Measurements from ENCODE around the gene NEDD4L. TPM values are rescaled to one million over a fixed set of nuclear protein-coding genes. Genes with fewer than 3 reads are reported as not detected.

The NEDD4L gene
- polyA plus RNA-seq, 1 of the 3 experiments (the other 2 are of a cell fraction) = 13.2 TPM

DNA sequence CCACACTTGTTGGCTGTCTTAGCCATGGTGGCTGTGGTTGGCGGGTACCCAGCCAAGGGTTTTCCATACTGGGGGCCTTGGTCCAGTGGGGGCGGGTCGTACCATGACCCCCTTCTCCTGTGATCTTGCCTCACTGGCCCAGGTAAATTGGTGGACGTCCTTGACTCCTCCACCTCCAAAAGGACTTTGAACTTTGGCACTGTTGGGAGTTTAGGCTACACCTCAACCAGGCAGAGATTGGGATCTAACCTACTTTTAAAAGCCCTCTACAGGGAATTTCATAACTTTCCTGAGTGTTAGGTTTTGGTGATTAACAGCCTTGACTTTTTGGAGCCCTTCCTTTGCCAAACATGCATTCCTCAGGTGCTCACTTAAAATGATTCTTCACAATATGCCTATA is 106.7 kb downstream of the NEDD4L start (continued):
- TF ChIP-seq, protein P1, sequence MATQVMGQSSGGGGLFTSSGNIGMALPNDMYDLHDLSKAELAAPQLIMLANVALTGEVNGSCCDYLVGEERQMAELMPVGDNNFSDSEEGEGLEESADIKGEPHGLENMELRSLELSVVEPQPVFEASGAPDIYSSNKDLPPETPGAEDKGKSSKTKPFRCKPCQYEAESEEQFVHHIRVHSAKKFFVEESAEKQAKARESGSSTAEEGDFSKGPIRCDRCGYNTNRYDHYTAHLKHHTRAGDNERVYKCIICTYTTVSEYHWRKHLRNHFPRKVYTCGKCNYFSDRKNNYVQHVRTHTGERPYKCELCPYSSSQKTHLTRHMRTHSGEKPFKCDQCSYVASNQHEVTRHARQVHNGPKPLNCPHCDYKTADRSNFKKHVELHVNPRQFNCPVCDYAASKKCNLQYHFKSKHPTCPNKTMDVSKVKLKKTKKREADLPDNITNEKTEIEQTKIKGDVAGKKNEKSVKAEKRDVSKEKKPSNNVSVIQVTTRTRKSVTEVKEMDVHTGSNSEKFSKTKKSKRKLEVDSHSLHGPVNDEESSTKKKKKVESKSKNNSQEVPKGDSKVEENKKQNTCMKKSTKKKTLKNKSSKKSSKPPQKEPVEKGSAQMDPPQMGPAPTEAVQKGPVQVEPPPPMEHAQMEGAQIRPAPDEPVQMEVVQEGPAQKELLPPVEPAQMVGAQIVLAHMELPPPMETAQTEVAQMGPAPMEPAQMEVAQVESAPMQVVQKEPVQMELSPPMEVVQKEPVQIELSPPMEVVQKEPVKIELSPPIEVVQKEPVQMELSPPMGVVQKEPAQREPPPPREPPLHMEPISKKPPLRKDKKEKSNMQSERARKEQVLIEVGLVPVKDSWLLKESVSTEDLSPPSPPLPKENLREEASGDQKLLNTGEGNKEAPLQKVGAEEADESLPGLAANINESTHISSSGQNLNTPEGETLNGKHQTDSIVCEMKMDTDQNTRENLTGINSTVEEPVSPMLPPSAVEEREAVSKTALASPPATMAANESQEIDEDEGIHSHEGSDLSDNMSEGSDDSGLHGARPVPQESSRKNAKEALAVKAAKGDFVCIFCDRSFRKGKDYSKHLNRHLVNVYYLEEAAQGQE (IDR thresholded peaks at IDR 0.05; ENCODE audit: low read depth, low read length) = no peak
- TF ChIP-seq FOXJ3 (CRISPR knock-in tag; IDR thresholded peaks at IDR 0.05) = no peak
- TF ChIP-seq FOXM1 (IDR thresholded peaks at IDR 0.05; ENCODE audit: low read depth) = no peak
- TF ChIP-seq POLR2AphosphoS5 (IDR thresholded peaks at IDR 0.05; ENCODE audit: low read depth, low read length) = no peak
- no peak for TF ChIP-seq RFX5 (IDR thresholded peaks at IDR 0.05; ENCODE audit: low read length)

DNA sequence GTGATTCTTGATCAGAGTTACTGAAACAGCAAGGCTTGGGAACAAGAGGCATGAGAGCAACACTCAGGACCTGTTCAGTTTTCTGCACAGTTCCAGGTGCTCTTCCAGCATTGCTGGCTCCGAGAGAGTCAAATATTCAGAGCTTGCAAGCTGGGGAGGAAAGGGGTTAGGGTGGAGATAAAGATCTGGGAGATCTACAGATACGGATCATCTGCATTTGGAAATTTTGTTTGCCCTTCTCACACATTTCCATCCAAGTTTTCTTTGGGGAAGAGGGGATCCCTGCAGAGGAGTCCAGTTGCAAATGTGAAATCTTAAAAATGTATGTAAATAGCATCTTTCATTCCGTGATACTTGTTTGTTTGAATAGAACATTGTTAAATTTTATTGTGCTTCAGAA is 108.2 kb downstream of the NEDD4L start:
- Histone ChIP-seq H3K4me2 (no peak overlapping the region), H3K4me3 (ENCODE audit: low read depth in 2 of 2, low read length in 1 of 2) (no peak overlapping the region), H3K4me1 (ENCODE audit: control insufficient read depth in 1 of 2, insufficient read depth in 2 of 2, low read depth in 1 of 2, low read length in 1 of 2) (no peaks in the 10 kb centered on the region), H3K9me2 (no peaks in the 10 kb centered on the region), H2AFZ (ENCODE audit: low read depth) (no peak overlapping the region), H3K27ac (ENCODE audit: low read depth in 2 of 2, low read length in 1 of 2) (no peak overlapping the region), H3K36me3 (replicated peaks in 1 of 2; ENCODE audit: control insufficient read depth in 1 of 2, insufficient read depth in 2 of 2, low read length in 1 of 2) (no peaks in the 10 kb centered on the region), H3K27me3 (ENCODE audit: insufficient read depth) (no peaks in the 10 kb centered on the region), H3K9me3 (no peaks in the 10 kb centered on the region), H3F3A (replicated peaks; ENCODE audit: insufficient read depth) (no peaks in the 10 kb centered on the region), H3K79me2 (ENCODE audit: insufficient read depth) (no peaks in the 10 kb centered on the region), H3K9ac (no peak overlapping the region), H4K20me1 (ENCODE audit: insufficient read depth) (no peaks in the 10 kb centered on the region)
- CTCF ChIA-PET = interaction anchor here (0.6 to 1.0 kb wide), 4 partner anchors 9 to 54 kb away, joined by 3 read pairs; no protein-coding TSS in a partner anchor
- no peak for DNase-seq
- no peak for TF ChIP-seq NFIC (IDR thresholded peaks at IDR 0.05; ENCODE audit: borderline replicate concordance)
- no peak for TF ChIP-seq EP300 (IDR thresholded peaks at IDR 0.05; ENCODE audit: borderline replicate concordance in 1 of 2, low read depth in 1 of 2, low read length in 1 of 2)
- TF ChIP-seq FOSL2 (IDR thresholded peaks at IDR 0.05; ENCODE audit: borderline replicate concordance, low read depth) = no peak
- TF ChIP-seq SMC3 (IDR thresholded peaks at IDR 0.05; ENCODE audit: low read depth, low read length) = no peak
- TF ChIP-seq EZH2phosphoT487 (IDR thresholded peaks at IDR 0.05; ENCODE audit: borderline replicate concordance, low read depth) = no peak
- TF ChIP-seq RCOR1 (IDR thresholded peaks at IDR 0.05; ENCODE audit: low read length) = no peak
- TF ChIP-seq NRF1 (IDR thresholded peaks at IDR 0.05; ENCODE audit: low read depth, low read length) = no peak
- no peak for TF ChIP-seq GABPA (IDR thresholded peaks at IDR 0.05; ENCODE audit: low read depth)
- TF ChIP-seq, protein P2, sequence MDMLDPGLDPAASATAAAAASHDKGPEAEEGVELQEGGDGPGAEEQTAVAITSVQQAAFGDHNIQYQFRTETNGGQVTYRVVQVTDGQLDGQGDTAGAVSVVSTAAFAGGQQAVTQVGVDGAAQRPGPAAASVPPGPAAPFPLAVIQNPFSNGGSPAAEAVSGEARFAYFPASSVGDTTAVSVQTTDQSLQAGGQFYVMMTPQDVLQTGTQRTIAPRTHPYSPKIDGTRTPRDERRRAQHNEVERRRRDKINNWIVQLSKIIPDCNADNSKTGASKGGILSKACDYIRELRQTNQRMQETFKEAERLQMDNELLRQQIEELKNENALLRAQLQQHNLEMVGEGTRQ (IDR thresholded peaks at IDR 0.05; ENCODE audit: borderline replicate concordance, low read depth, low read length) = no peak
- TF ChIP-seq, protein P3, sequence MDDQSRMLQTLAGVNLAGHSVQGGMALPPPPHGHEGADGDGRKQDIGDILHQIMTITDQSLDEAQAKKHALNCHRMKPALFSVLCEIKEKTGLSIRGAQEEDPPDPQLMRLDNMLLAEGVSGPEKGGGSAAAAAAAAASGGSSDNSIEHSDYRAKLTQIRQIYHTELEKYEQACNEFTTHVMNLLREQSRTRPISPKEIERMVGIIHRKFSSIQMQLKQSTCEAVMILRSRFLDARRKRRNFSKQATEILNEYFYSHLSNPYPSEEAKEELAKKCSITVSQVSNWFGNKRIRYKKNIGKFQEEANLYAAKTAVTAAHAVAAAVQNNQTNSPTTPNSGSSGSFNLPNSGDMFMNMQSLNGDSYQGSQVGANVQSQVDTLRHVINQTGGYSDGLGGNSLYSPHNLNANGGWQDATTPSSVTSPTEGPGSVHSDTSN (IDR thresholded peaks at IDR 0.05) = no peak
- no peak for TF ChIP-seq TCF12 (IDR thresholded peaks at IDR 0.05)
- TF ChIP-seq TAF1 (IDR thresholded peaks at IDR 0.05; ENCODE audit: borderline replicate concordance, low read depth, low read length) = no peak
- TF ChIP-seq JUND (IDR thresholded peaks at IDR 0.05) = no peak
- no peak for TF ChIP-seq RFX5 (IDR thresholded peaks at IDR 0.05; ENCODE audit: low read length)
- no peak for TF ChIP-seq ELF1 (IDR thresholded peaks at IDR 0.05)
- TF ChIP-seq SIN3A (IDR thresholded peaks at IDR 0.05; ENCODE audit: borderline replicate concordance, low read depth, low read length) = no peak
- no peak for TF ChIP-seq MXI1 (IDR thresholded peaks at IDR 0.05; ENCODE audit: low read depth, low read length)
- 88% methylated on average over 3 of the region's 3 CpGs for WGBS (ENCODE audit: low lambda C conversion rate)
- POLR2A ChIA-PET = no interaction called here

Measured in SK-N-SH (cell line).